ENCODE measurements around the gene PLA2G4F.

The PLA2G4F gene

DNA sequence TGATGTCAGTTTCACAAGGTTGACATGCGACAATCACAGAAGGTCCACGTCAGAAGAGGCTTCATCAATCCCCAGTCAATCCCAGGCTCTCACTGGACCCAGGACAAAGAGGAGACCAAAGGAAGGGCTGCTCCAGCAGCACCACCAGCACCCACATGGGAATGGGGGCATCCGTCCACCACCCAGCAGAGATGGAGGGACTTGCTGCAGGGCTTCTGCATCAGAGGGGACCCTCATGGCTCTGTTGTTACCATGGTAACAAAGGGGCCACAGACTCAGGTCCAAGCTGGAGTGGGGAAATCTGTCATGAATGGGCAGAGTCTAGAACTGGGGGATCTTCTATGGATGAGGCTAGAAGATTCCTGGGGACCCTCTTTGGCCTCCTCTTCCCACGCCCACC lies 13.1 kb downstream of the PLA2G4F start:
- ChIA-PET POLR2A (no interaction called here), CTCF (no interaction called here)
- no peak for DNase-seq (ENCODE audit: extremely low spot score)

GRCh38 chr15:42141795-42142667 lies 14.4 kb downstream of the PLA2G4F start:
- POLR2A ChIA-PET = no interaction called here
- TF ChIP-seq HDGF (IDR thresholded peaks at IDR 0.05; ENCODE audit: borderline replicate concordance) (no peak), SP1 (IDR thresholded peaks at IDR 0.05) (no peak)
- no peak for DNase-seq (ENCODE audit: extremely low spot score)
- CTCF ChIA-PET = no interaction called here

More for the DNA sequence above, 13.1 kb downstream of the PLA2G4F start:
- no peak for TF ChIP-seq ELF4 (IDR thresholded peaks at IDR 0.05)

DNA sequence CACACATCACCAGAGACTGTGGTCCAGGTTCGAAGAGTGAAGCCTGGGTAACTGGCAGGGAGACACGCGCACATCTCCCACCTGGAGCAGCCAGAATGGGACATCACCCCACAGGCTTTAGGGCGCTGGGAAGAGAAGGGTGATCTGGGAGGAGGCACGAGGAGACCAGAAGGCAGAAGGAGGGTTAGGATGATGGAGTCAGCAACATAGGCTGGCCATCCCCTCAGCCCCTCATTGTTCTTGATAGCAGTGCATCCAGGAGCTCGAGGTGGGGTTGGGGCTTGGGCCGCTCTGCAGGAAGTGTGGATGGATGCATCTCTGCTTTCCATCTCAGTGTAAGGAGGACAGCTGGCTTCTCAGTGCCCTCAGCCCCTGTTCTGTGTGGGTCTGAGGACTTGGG lies 15.2 kb downstream of the PLA2G4F start:
- CTCF ChIA-PET = no interaction called here
- TF ChIP-seq LEF1 (IDR thresholded peaks at IDR 0.05; ENCODE audit: borderline replicate concordance) (no peak), SP1 (IDR thresholded peaks at IDR 0.05) (no peak), HDGF (IDR thresholded peaks at IDR 0.05; ENCODE audit: borderline replicate concordance) (no peak), FOXA1 (IDR thresholded peaks at IDR 0.05) (no peak), FOXM1 (IDR thresholded peaks at IDR 0.05; ENCODE audit: borderline replicate concordance) (no peak), TARDBP (IDR thresholded peaks at IDR 0.05) (no peak)
- no peak for DNase-seq (ENCODE audit: extremely low spot score)
- POLR2A ChIA-PET = no interaction called here

DNA sequence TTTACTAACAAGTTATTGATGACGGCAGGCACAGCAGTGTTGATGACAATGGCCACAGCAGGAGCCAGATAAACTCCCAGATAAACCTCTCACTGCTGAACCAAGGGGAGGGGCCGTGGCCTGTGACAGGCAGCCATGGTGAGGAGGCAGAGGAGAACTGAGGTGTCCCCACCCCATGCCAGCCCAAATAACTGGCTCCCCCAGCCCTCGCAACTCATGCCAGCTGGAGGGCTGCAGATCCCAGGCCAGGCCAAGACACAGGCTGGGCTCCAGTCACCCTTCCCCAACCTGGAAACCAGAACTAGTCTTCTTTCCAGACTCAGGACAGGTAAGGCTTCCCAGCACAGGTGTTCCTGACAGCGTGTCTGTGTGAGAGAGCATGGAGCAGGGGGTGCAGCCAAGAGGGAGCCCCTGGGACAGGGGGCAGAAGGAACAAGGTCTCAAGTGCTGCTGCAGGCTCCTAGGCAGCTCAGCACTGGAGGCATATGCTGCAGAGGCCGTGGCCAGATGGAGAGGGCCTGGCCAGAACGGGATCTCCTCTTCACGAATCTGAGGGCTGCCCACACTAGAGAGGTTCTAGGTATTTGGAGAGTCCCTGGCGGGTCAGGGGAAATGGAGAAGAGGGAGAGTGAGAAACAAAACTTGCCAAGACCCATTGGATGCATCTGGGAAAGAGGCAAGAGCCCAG lies 15.9 kb downstream of the PLA2G4F start:
- TF ChIP-seq NFRKB (IDR thresholded peaks at IDR 0.05) (no peak), ARNT (IDR thresholded peaks at IDR 0.05) (no peak), HDGF (IDR thresholded peaks at IDR 0.05; ENCODE audit: borderline replicate concordance) (no peak), LEF1 (IDR thresholded peaks at IDR 0.05; ENCODE audit: borderline replicate concordance) (no peak), L3MBTL2 (conservative IDR thresholded peaks at IDR 0.05) (no peak), PKNOX1 (IDR thresholded peaks at IDR 0.05) (no peak), SP1 (IDR thresholded peaks at IDR 0.05) (no peak), FOXM1 (IDR thresholded peaks at IDR 0.05; ENCODE audit: borderline replicate concordance) (no peak), FOXK2 (IDR thresholded peaks at IDR 0.05) (no peak), SUZ12 (IDR thresholded peaks at IDR 0.05) (no peak), ELF4 (IDR thresholded peaks at IDR 0.05) (no peak), TARDBP (IDR thresholded peaks at IDR 0.05) (no peak), ZNF384 (IDR thresholded peaks at IDR 0.05) (no peak)
- ChIA-PET CTCF (no interaction called here), POLR2A (no interaction called here)
- DNase-seq (ENCODE audit: extremely low spot score) = no peak

DNA sequence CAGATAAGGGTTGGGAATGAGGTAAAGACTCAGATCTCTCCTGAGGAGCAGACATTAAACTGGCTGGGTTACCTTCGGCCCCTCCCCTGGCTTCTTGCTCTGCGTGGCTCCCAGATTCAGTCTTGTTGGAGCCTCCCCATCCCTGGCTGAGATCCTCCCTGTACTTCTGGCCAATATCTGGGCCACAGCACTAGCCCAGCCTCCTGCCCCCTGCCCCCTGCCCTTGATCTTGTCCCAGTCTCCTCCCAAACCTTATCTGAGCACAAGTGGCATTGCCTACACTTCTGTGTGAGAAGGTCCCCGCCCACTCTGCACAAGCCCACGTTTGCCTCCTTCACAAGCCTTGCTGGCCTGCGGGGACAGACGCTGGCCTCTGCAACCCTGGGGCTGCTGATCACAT lies 16.8 kb downstream of the PLA2G4F start:
- TF ChIP-seq LEF1 (IDR thresholded peaks at IDR 0.05; ENCODE audit: borderline replicate concordance) = no peak
- no peak for TF ChIP-seq ELF4 (IDR thresholded peaks at IDR 0.05)
- no peak for TF ChIP-seq ARNT (IDR thresholded peaks at IDR 0.05)
- CTCF ChIA-PET = interaction anchor here (0.6 kb wide), 1 partner anchor 42 kb away, joined by 3 read pairs; no protein-coding TSS in a partner anchor
- POLR2A ChIA-PET = interaction anchor here (1.0 kb wide), 1 partner anchor 21 kb away, joined by 3 read pairs; no protein-coding TSS in a partner anchor
- no peak for DNase-seq (ENCODE audit: extremely low spot score)

DNA sequence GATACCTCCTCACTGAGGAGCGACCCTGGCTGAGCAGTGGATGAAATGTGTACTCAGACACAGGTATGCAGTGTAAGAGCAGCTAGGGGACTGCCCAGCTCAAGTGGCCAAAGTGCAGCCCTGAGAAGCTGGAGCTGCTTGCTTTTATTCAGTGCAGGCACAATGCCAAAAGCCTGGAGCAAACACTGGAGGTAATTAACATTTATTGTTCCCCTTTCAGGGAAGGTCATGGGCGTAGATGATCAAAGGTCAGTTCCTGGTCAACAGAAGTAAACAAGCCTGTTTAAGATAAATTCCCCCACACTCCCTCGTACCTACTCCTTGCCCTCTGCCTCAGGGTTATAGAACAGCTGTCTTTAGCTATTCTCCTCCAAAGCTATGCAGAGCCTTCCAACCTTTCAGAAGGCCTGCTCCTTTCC lies 17.5 kb downstream of the PLA2G4F start:
- no peak for DNase-seq (ENCODE audit: extremely low spot score)
- TF ChIP-seq ARNT (IDR thresholded peaks at IDR 0.05) (no peak), ZNF384 (IDR thresholded peaks at IDR 0.05) (no peak), BHLHE40 (IDR thresholded peaks at IDR 0.05; ENCODE audit: borderline replicate concordance) (no peak), SP1 (IDR thresholded peaks at IDR 0.05) (no peak), PKNOX1 (IDR thresholded peaks at IDR 0.05) (no peak), LEF1 (IDR thresholded peaks at IDR 0.05; ENCODE audit: borderline replicate concordance) (no peak), L3MBTL2 (conservative IDR thresholded peaks at IDR 0.05) (no peak), CTBP1 (IDR thresholded peaks at IDR 0.05; ENCODE audit: borderline replicate concordance) (no peak)
- ChIA-PET POLR2A (interaction anchor here (1.0 kb wide), 1 partner anchor 20 kb away, joined by 3 read pairs; no protein-coding TSS in a partner anchor), CTCF (interaction anchor here (0.5 to 1.2 kb wide), 3 partner anchors 16 to 52 kb away, joined by 3 read pairs; no protein-coding TSS in a partner anchor)

DNA sequence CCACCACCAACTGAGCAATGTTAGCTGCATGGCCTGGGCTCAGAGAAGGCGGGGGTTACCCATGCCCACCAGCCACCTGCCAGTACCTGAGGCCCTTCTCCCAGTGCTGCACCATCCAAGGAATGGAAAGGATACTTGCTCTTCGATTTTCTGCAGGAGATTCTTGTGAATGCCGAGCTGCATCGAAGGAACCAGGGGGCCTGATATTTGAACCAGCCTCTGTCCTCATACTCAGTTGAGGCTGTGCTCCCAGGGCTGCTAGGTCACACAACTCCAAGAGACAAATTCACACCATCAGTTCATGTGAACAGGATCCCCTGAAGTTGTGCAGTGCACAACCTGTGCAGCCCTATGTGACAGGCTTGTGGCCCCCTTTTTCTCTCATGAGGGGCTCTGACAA lies 18.0 kb downstream of the PLA2G4F start:
- TF ChIP-seq L3MBTL2 (conservative IDR thresholded peaks at IDR 0.05) = no peak
- no peak for TF ChIP-seq CTBP1 (IDR thresholded peaks at IDR 0.05; ENCODE audit: borderline replicate concordance)
- no peak for TF ChIP-seq NFRKB (IDR thresholded peaks at IDR 0.05)
- TF ChIP-seq ZNF384 (IDR thresholded peaks at IDR 0.05) = no peak
- no peak for TF ChIP-seq SP1 (IDR thresholded peaks at IDR 0.05)
- no peak for TF ChIP-seq HDGF (IDR thresholded peaks at IDR 0.05; ENCODE audit: borderline replicate concordance)
- no peak for TF ChIP-seq SUZ12 (IDR thresholded peaks at IDR 0.05)
- ChIA-PET POLR2A (no interaction called here), CTCF (interaction anchor here (0.5 to 1.3 kb wide), 4 partner anchors 10 to 312 kb away, joined by 3 read pairs; no protein-coding TSS in a partner anchor)
- no peak for DNase-seq (ENCODE audit: extremely low spot score)
